OCI-LY1 (cell line): ENCODE data around the gene TSPAN4.

ENCODE experiments used
- H2AFZ ChIP-seq: fragments of 200-600 bp; sonication (generic), shearing (Covaris generic); 2 replicates; pipeline ENCODE4 v1.6.0; 2014; ENCODE audit warnings: antibody characterized with exemption, mild to moderate bottlenecking, low read length
- H3F3A ChIP-seq: fragments of 200-600 bp; sonication (generic), shearing (Covaris generic); 2 replicates; pipeline ENCODE4 v1.6.0; 2014; ENCODE audit warnings: mild to moderate bottlenecking, antibody characterized with exemption, low read length, moderate library complexity; ENCODE audit not compliant: insufficient read depth
- H3K27ac ChIP-seq: fragments of 200-600 bp; sonication (generic); 2 replicates; pipeline ENCODE4 v1.5.1; 2014; ENCODE audit warnings: low read length, mixed run types, mild to moderate bottlenecking, low read depth; ENCODE audit not compliant: poor library complexity, severe bottlenecking
- H3K27me3 ChIP-seq: fragments of 200-600 bp; sonication (generic); 2 replicates; pipeline ENCODE4 v1.6.0; 2014; ENCODE audit warnings: antibody characterized with exemption, mild to moderate bottlenecking, low read length, moderate library complexity; ENCODE audit not compliant: insufficient read depth
- H3K36me3 ChIP-seq: fragments of 200-600 bp; sonication (generic); 2 replicates; pipeline ENCODE4 v1.6.1; 2014; ENCODE audit warnings: mild to moderate bottlenecking, antibody characterized with exemption, low read length, moderate library complexity, mixed read lengths; ENCODE audit not compliant: insufficient read depth
- H3K4me1 ChIP-seq: fragments of 200-600 bp; sonication (generic); 2 replicates; pipeline ENCODE4 v1.5.1; 2014; ENCODE audit warnings: mild to moderate bottlenecking, low read length, moderate library complexity; ENCODE audit not compliant: insufficient read depth, severe bottlenecking
- H3K4me2 ChIP-seq: fragments of 200-600 bp; sonication (generic), shearing (Covaris generic); 2 replicates; pipeline ENCODE4 v1.6.1; 2014; ENCODE audit warnings: low read length
- H3K4me3 ChIP-seq: fragments of 200-600 bp; sonication (generic); 2 replicates; pipeline ENCODE4 v1.5.1; 2014; ENCODE audit warnings: low read length, low read depth, mild to moderate bottlenecking, mixed read lengths; ENCODE audit not compliant: poor library complexity, severe bottlenecking
- H3K79me2 ChIP-seq: fragments of 200-600 bp; shearing (Covaris generic); 2 replicates; pipeline ENCODE4 v1.6.1; 2016; ENCODE audit warnings: mixed run types, low read length, mixed read lengths; ENCODE audit not compliant: insufficient read depth
- H3K9ac ChIP-seq: fragments of 200-600 bp; sonication (generic), shearing (Covaris generic); 2 replicates; pipeline ENCODE4 v1.6.1; 2014; ENCODE audit warnings: mild to moderate bottlenecking, low read length, mixed read lengths
- H3K9me2 ChIP-seq: fragments of 200-600 bp; sonication (generic), shearing (Covaris generic); 2 replicates; pipeline ENCODE4 v1.6.1; 2014; ENCODE audit warnings: low read depth, mild to moderate bottlenecking, low read length, mixed read lengths
- H3K9me3 ChIP-seq: fragments of 200-600 bp; shearing (Covaris generic); 2 replicates; pipeline ENCODE4 v1.6.1; 2014; ENCODE audit warnings: low read length, mixed read lengths
- H4K20me1 ChIP-seq: fragments of 200-600 bp; sonication (generic), shearing (Covaris generic); 2 replicates; pipeline ENCODE4 v1.6.0; 2016; ENCODE audit warnings: mild to moderate bottlenecking, low read length; ENCODE audit not compliant: insufficient read depth
- EZH2 ChIP-seq: fragments of 200-600 bp; sonication (generic), shearing (Covaris generic); IDR thresholded peaks from 2 replicates; pipeline ENCODE4 v1.8.0; 2017; ENCODE audit warnings: borderline replicate concordance, mixed run types, mild to moderate bottlenecking, antibody characterized with exemption, low read length, moderate library complexity, mixed read lengths
- TF ChIP-seq, protein P1 (sequence below): fragments of 200-600 bp; sonication (generic), shearing (Covaris generic); IDR thresholded peaks from 2 replicates; pipeline ENCODE4 v1.5.1; 2017; ENCODE audit warnings: mild to moderate bottlenecking, antibody characterized with exemption, low read length, moderate library complexity, mixed read lengths

Gene TSPAN4

DNA sequence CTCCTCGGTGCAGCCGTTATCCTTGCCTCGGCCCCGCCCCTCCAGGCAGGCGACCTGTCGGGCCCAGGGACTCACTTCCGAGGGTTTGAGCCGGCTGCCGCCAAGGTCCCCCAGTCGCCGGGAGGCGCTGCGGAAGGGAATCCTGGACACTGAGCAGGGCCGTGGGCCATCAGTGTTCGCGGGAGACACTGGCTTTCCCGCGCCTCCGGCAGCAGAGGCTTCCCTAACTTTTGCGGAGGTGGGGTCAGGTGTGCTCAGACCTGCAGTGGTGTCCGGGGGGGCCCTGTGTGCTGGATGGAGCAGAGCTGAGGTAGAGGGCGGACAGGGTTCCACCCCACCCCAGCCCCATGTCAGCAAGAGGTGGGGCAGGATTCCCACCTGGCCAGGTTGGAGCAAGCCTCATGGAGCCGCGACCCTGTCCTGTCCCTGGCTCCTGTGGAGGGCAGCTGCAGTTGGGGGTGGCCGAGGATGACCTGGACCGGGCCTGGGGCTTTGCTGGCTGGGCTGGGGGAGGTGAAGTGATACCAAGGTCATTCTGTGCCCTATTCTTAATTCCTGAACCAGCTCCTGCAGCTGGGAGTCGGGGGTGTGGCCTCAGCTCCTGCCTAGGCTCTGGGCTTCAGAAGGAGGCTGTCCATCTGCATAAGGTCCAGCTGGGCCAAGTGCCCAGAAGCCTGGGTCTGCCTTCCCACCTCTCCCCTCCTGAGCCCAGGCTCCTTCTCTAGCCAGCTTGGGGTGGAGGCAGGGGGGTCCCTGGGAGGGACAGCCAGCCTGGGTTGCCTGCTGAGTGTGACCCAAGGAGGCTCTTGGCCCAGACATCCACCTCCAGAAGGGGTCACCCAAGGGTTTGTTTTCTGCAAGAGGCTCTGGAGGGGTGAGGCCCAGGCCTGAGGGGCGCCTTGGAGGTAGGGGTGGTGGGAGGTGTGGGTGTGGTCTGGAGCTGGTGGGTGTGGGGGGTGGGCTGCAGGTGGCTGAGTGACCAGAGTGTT lies 8.4 kb downstream of the TSPAN4 start:
- Histone ChIP-seq H3K4me3 (peak overlapping the region; percentile 66), H3K9ac (no peak overlapping the region), H3K9me2 (no peaks in the 10 kb centered on the region), H3K36me3 (no peaks in the 10 kb centered on the region), H3K4me2 (peak overlapping the region; percentile 83), H3F3A (no peaks in the 10 kb centered on the region), H3K27me3 (no peaks in the 10 kb centered on the region; the same call in 1 of the 2 replicates), H3K79me2 (no peaks in the 10 kb centered on the region), H3K4me1 (peaks cover 18% of the 10 kb centered on the region), H3K9me3 (no peaks in the 10 kb centered on the region), H4K20me1 (no peaks in the 10 kb centered on the region), H3K27ac (no peak overlapping the region), H2AFZ (no peak overlapping the region)
- no peak for TF ChIP-seq EZH2
- TF ChIP-seq, protein P1, sequence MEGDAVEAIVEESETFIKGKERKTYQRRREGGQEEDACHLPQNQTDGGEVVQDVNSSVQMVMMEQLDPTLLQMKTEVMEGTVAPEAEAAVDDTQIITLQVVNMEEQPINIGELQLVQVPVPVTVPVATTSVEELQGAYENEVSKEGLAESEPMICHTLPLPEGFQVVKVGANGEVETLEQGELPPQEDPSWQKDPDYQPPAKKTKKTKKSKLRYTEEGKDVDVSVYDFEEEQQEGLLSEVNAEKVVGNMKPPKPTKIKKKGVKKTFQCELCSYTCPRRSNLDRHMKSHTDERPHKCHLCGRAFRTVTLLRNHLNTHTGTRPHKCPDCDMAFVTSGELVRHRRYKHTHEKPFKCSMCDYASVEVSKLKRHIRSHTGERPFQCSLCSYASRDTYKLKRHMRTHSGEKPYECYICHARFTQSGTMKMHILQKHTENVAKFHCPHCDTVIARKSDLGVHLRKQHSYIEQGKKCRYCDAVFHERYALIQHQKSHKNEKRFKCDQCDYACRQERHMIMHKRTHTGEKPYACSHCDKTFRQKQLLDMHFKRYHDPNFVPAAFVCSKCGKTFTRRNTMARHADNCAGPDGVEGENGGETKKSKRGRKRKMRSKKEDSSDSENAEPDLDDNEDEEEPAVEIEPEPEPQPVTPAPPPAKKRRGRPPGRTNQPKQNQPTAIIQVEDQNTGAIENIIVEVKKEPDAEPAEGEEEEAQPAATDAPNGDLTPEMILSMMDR, result peak; percentile 61

DNA sequence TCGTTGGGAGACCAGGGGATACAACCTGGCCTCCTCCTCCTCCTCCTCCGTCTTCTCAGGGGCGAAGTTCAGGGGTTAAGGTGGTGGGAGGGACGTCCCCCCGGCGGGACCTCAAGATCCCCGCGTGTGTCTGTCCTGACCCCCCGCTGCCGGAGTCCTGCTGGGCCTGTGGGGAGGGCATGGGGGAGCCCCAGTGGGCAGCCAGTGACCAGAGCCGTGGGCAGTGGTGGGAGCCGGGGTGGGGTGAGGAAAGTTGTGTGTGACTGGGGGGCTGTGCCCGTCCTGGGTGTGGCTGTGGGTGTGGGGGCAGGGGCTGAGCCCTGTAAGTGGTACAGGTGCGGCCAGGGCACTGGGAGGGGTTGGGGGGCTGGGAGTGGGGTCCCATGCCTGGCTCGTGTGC lies 10.1 kb downstream of the TSPAN4 start:
- H3K4me1 ChIP-seq, result peaks cover 24% of the 10 kb centered on the region
- no peaks in the 10 kb centered on the region for H3K36me3 ChIP-seq
- H2AFZ ChIP-seq, result no peak overlapping the region
- no peak for TF ChIP-seq EZH2
- TF ChIP-seq, protein P1, result no peak
- H3K4me3 ChIP-seq, result no peak overlapping the region
- no peak overlapping the region for H3K27ac ChIP-seq
- H3K9me3 ChIP-seq, result no peaks in the 10 kb centered on the region
- no peaks in the 10 kb centered on the region for H4K20me1 ChIP-seq
- no peak overlapping the region for H3K4me2 ChIP-seq
- no peaks in the 10 kb centered on the region; the same call in 1 of the 2 replicates for H3K27me3 ChIP-seq
- H3K9me2 ChIP-seq, result no peaks in the 10 kb centered on the region
- H3K9ac ChIP-seq, result no peak overlapping the region
- no peaks in the 10 kb centered on the region for H3F3A ChIP-seq
- H3K79me2 ChIP-seq, result no peaks in the 10 kb centered on the region

DNA sequence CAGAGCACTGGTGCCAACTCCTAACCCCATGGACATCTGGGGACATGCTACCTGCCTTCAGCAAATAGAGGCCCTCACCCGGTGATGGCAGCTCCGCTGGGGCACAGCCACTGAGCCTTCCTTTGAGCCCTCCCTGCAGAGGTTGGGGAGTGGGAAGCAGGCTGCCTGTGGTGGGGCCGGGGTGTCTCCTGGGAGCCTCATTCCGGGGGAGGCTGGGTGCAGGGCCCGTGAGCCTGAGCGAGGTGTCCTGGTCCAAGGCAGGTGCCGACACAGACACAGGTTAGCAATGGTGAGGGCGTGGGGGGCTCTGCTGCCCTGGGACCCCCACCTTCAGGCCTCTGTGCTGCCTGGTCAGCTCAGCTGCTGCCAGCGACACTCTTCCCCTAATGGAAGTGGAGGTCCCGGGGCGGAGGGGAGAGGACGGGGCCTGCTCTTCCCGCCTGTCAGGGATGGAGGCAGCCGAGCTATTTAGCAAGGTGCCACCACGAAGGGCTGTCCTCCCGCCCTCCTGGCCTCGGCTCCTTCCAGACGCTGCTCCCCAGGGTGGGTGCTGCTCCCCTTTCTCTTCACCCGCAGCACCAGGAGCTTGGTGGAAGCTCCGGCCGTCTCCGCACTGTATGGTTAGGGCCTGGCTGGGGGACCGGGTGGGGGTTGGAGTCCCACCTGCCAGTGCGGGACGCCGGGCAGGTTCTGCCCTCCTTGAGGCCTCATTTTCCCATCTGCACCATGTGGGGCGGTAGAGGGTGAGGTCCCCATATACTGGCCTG lies 11.2 kb downstream of the TSPAN4 start:
- H3K4me1 ChIP-seq, result peaks cover 18% of the 10 kb centered on the region
- H3K79me2 ChIP-seq, result no peaks in the 10 kb centered on the region
- H3K9ac ChIP-seq, result no peak overlapping the region
- H3K27me3 ChIP-seq, result no peaks in the 10 kb centered on the region; the same call in 1 of the 2 replicates
- no peaks in the 10 kb centered on the region for H3F3A ChIP-seq
- no peaks in the 10 kb centered on the region for H4K20me1 ChIP-seq
- no peaks in the 10 kb centered on the region for H3K9me2 ChIP-seq
- TF ChIP-seq, protein P1, result peak; percentile 22; the same call in 1 of the 2 replicates
- no peak for TF ChIP-seq EZH2
- H3K27ac ChIP-seq, result no peak overlapping the region
- H3K9me3 ChIP-seq, result no peaks in the 10 kb centered on the region
- H3K4me2 ChIP-seq, result no peak overlapping the region
- H3K4me3 ChIP-seq, result no peak overlapping the region
- H2AFZ ChIP-seq, result no peak overlapping the region
- H3K36me3 ChIP-seq, result no peaks in the 10 kb centered on the region
